Measurements from ENCODE around the gene ZNF335.

Gene ZNF335

GRCh38 chr20:45981261-45981660, 9.3 kb upstream of the ZNF335 start:
- TF ChIP-seq CTCF (IDR thresholded peaks at IDR 0.05) = no peak
- no peak for TF ChIP-seq ZFX (IDR thresholded peaks at IDR 0.05; ENCODE audit: borderline replicate concordance)

GRCh38 chr20:45976086-45976485, 4.1 kb upstream of the ZNF335 start:
- TF ChIP-seq ZFX (IDR thresholded peaks at IDR 0.05; ENCODE audit: borderline replicate concordance) = no peak
- no peak for TF ChIP-seq CTCF (IDR thresholded peaks at IDR 0.05)
- H3K27ac ChIP-seq = no peak overlapping the region

More at GRCh38 chr20:45981261-45981660, 9.3 kb upstream of the ZNF335 start:
- no peak overlapping the region for H3K27ac ChIP-seq

- TF ChIP-seq ZFX (IDR thresholded peaks at IDR 0.05; ENCODE audit: borderline replicate concordance) (no peak), CTCF (IDR thresholded peaks at IDR 0.05) (no peak)
- no peak overlapping the region for H3K27ac ChIP-seq
Measured at GRCh38 chr20:45975686-45976085, 3.7 kb upstream of the ZNF335 start.

GRCh38 chr20:45974896-45975565, 3.0 kb upstream of the ZNF335 start:
- TF ChIP-seq ZFX (IDR thresholded peaks at IDR 0.05; ENCODE audit: borderline replicate concordance) = no peak
- no peak for TF ChIP-seq CTCF (IDR thresholded peaks at IDR 0.05)
- H3K27ac ChIP-seq = peak overlapping the region; percentile 19; the same call in 1 of the 2 replicates

- peak overlapping the region; percentile 100 for H3K27ac ChIP-seq
- TF ChIP-seq CTCF (IDR thresholded peaks at IDR 0.05) (no peak), ZFX (IDR thresholded peaks at IDR 0.05; ENCODE audit: borderline replicate concordance) (no peak)
Measured at GRCh38 chr20:45972500-45973183, 639 bp upstream of the ZNF335 start.

GRCh38 chr20:45971425-45971674, 653 bp downstream of the ZNF335 start:
- TF ChIP-seq ZFX (IDR thresholded peaks at IDR 0.05; ENCODE audit: borderline replicate concordance) (no peak), CTCF (IDR thresholded peaks at IDR 0.05) (no peak)

GRCh38 chr20:45970646-45971424, 1.2 kb downstream of the ZNF335 start:
- no peak for TF ChIP-seq CTCF (IDR thresholded peaks at IDR 0.05)
- no peak for TF ChIP-seq ZFX (IDR thresholded peaks at IDR 0.05; ENCODE audit: borderline replicate concordance)
- peak overlapping the region; percentile 100 for H3K27ac ChIP-seq

More at GRCh38 chr20:45971425-45971674, 653 bp downstream of the ZNF335 start:
- peak overlapping the region; percentile 100 for H3K27ac ChIP-seq
